ENCODE results near the gene NKAIN1.

DNA sequence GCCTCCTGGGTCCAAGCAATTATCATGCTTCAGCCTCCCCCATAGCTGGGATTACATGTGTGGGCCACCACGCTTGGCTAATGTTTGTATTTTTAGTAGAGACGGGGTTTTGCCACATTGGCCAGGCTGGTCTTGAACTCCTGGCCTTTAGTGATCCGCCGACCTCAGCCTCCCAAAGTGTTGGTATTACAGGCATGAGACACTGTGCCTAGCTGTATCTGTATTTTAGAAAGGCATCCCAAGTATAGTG lies 69.3 kb downstream of the NKAIN1 start:
- TF ChIP-seq, protein P1, sequence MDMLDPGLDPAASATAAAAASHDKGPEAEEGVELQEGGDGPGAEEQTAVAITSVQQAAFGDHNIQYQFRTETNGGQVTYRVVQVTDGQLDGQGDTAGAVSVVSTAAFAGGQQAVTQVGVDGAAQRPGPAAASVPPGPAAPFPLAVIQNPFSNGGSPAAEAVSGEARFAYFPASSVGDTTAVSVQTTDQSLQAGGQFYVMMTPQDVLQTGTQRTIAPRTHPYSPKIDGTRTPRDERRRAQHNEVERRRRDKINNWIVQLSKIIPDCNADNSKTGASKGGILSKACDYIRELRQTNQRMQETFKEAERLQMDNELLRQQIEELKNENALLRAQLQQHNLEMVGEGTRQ (CRISPR knock-in tag; IDR thresholded peaks at IDR 0.05): no peak
- TF ChIP-seq, protein P2, sequence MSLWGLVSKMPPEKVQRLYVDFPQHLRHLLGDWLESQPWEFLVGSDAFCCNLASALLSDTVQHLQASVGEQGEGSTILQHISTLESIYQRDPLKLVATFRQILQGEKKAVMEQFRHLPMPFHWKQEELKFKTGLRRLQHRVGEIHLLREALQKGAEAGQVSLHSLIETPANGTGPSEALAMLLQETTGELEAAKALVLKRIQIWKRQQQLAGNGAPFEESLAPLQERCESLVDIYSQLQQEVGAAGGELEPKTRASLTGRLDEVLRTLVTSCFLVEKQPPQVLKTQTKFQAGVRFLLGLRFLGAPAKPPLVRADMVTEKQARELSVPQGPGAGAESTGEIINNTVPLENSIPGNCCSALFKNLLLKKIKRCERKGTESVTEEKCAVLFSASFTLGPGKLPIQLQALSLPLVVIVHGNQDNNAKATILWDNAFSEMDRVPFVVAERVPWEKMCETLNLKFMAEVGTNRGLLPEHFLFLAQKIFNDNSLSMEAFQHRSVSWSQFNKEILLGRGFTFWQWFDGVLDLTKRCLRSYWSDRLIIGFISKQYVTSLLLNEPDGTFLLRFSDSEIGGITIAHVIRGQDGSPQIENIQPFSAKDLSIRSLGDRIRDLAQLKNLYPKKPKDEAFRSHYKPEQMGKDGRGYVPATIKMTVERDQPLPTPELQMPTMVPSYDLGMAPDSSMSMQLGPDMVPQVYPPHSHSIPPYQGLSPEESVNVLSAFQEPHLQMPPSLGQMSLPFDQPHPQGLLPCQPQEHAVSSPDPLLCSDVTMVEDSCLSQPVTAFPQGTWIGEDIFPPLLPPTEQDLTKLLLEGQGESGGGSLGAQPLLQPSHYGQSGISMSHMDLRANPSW (CRISPR knock-in tag; conservative IDR thresholded peaks at IDR 0.05; ENCODE audit: low read depth): no peak
- no peak for TF ChIP-seq TCF7 (CRISPR knock-in tag; IDR thresholded peaks at IDR 0.05; ENCODE audit: low read depth)
- TF ChIP-seq, protein P3, sequence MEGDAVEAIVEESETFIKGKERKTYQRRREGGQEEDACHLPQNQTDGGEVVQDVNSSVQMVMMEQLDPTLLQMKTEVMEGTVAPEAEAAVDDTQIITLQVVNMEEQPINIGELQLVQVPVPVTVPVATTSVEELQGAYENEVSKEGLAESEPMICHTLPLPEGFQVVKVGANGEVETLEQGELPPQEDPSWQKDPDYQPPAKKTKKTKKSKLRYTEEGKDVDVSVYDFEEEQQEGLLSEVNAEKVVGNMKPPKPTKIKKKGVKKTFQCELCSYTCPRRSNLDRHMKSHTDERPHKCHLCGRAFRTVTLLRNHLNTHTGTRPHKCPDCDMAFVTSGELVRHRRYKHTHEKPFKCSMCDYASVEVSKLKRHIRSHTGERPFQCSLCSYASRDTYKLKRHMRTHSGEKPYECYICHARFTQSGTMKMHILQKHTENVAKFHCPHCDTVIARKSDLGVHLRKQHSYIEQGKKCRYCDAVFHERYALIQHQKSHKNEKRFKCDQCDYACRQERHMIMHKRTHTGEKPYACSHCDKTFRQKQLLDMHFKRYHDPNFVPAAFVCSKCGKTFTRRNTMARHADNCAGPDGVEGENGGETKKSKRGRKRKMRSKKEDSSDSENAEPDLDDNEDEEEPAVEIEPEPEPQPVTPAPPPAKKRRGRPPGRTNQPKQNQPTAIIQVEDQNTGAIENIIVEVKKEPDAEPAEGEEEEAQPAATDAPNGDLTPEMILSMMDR (IDR thresholded peaks at IDR 0.05): no peak
